GM18507 (cell line): ENCODE measurements around the gene BMP8B.

Experiments
- DNase-seq: peaks from one replicate; pipeline ENCODE4 v3.0.0; 2011; ENCODE audit warnings: low read depth; ENCODE audit not compliant: insufficient read length; ENCODE audit errors: extremely low spot score
- FAIRE-seq: peaks from 2 replicates; lab custom pipeline; 2011; peaks lifted over from hg19 to GRCh38; lab: Jason Lieb, UNC

Gene BMP8B

DNA sequence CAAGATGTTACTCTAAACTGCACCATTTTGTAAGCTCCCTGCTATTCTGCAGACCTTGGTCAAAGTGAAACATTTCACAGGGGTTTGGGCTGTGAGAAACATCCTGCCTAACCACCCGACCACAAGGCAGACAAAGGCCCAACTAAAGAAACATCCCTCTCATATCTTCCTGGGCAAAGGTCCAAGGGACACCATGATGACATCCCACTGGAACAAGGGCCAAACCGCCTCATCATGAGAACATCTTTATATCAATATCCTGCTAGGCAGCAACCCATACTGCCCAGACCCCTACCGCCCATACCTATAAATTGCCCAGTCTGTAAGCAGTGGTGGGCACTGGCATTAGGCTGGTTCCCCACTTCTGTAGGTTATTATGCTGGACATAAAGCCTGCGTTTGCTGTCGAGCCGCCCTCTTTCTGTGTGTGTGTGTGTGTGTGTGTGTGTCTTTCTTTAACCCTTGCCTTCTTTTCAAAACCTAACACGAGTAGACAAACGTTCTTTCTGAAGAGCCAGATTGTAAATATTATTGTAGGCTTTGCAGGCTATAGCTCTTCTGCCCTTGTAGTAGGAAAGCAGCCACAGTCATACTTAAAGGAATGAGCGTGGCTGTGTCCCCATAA lies 51.0 kb downstream of the BMP8B start:
- DNase-seq (no peak), FAIRE-seq (peak; percentile 15)

DNA sequence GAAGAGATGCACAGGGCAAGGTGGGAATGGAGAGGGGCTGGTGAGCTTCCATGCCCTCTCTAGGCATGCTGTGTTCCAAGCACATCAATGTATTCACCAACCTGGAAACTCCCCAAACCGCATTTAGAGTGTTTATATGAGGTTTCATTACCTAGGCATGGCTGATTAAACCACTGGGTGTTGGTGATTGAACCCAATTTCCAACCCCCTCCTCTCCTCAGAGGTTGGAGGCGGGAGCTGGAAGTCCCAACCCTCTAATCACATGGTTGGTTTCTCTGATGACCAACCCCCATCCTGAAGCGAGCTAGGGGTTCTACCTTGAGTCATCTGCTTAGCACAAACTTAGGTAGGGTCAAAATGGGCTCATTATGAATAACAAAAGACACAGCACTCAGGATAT lies 52.9 kb downstream of the BMP8B start:
- DNase-seq (no peak), FAIRE-seq (no peak)

DNA sequence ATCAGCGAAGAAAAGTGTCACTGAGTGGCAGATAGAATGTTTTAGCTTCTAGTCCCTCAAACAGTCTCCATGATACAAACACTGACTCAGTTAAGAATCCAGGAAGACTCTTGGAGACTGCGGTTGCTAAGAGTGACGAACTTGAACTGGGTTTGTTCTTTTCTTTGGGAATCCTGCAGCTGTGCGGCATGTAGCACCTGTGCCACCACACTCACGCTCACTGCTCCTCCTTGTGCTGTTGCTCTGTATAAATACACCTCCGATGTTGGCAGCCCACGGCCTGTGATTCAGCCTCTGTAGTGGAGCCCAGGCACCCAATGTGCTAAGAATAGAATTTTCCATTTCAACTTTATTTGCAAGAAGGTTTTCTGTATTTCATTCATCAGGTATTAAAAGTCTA lies 55.5 kb downstream of the BMP8B start:
- no peak for FAIRE-seq
- DNase-seq = no peak

DNA sequence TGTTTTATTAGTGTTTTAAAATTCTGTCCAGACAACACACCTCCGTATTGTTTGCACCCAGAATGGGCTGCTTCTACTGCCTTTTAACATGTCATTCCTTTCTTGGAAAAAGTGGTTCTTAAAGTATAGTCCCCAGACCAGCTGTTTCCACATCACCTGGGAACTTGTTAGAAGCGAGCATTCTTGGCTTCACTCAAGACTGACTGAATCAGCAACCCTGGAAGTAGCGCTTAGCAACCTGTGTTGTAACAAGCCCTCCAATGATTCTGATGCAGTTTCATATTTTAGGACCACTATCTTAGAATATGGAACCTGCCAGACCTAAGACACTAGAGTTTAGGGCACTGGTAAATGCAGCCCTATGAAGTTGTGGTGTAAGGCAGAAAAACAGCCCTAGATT lies 55.9 kb downstream of the BMP8B start:
- DNase-seq = no peak
- no peak for FAIRE-seq

DNA sequence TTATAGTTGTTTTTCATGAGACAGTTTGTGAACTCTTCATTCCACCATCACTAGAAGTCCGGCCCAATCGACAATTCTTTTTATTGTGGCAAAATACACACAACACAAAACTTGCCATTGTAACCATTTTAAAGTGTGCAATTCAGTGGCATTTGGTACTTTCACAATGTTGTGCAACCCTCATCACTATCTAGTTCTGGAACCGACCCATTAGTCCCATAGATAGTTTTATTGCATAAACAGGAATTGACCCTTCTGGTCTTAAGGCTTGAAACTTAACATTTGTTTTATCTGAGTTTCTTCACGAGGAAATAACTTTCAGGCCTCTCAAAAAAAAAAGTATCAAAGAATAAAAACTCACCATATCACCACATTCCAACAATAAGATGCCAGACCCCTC lies 58.8 kb downstream of the BMP8B start:
- FAIRE-seq = no peak
- DNase-seq = no peak

DNA sequence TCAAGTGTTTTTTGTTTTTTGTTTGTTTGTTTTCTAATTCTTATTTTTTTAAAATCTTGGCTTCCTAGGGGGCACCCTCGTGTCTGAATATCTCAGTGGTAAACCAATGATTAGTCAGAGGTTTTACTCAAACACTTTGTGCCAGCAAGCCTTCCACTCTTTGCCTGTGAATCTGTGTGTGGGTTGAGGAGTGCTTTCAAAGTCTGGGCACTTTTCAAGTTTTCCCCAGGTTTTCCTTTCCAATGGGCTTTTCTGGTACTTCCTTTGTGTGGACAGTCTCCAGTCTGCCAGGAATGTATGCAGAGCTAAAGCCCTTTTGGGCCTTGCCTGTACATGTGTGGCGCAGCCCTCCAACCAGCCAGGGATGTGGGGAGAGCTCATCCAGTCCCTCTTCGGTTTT lies 59.6 kb downstream of the BMP8B start:
- FAIRE-seq (no peak), DNase-seq (no peak)

DNA sequence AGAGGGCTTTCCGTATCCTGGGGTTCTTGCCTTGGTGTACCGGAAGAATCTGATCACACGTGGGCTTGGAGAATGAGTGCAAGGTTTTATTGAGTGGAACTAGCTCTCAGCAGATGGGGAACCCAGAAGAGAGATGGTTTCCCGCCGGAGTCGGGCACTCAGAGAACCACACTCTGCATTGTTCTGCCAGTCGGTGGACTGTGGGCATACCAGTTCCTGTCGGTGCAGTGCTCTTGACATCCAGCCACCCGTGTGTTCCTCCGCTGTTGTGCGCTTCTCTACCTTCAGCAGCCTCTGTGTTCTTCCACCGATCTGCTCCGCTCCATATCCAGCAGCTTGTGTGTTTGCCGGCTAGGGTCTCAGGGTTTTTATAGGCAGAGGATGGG lies 60.7 kb downstream of the BMP8B start:
- DNase-seq (no peak), FAIRE-seq (no peak)

DNA sequence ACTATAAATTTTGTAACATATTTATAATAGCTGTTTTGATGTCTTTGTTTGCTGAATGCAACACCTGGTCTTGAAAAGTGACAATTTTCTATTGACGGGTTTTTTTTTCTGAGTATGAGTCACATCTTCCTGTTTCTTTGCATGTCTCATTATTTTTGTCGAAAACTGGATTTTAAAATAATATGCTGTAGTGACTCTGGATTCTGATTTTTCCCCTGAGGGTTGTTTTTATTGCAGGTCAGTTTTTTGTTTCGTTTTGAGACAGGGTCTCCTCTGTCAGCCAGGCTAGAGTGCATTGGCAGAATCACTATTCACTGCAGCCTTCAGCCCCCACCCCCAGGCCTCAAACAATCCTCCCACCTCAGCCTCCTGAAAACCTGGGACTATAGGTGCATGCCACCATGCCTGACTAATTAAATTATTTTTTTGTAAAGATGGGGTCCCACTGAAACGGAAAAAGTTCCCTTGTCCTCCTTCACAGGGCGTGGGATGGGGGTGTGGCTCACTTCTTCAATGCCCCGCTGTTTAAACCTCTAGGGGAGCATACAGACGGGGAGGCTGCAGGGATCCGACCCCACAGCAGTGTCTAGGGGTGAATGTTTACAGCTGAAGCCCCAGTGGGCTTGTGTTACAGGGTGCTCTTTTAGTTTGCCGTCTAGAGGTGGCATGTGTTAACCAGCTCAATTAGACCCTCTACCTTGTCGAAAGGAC lies 61.3 kb downstream of the BMP8B start:
- peak; percentile 58 for FAIRE-seq
- no peak for DNase-seq

DNA sequence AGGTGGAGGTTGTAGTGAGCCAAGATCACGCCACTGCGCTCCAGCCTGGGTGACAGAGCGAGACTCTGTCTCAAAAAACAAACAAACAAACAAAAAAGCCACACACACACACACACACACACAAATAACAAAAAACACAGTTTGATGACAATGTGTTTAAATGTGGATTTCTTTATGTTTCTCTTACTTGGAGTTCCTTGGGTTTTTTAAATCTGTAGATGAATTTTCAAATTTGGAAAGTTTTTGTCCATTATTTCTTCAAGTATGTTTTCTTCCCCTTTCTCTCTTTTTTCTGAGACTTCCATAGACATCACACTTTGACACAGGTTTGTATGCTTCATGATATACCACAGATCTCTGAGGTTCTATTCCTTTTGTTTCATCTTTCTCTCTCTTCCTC lies 62.1 kb downstream of the BMP8B start:
- no peak for DNase-seq
- FAIRE-seq = no peak

DNA sequence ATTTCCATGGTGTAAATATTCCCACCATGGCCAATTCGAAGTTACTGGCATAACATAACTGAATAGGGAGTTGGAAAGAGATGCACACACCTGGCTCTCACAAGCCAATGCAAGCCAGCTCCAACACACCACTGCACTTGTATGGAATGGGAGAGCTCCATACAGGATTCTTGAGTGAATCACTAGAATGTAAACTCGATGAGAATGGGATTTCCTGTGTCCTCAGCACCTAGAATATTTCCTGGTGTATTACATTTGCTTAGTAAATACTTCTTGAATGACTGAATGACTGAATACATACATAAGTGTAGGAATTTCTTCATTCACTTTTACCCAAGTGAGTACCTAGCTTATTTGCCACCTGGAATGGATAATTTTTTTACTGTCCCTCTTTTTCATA lies 66.2 kb downstream of the BMP8B start:
- no peak for DNase-seq
- FAIRE-seq = no peak

DNA sequence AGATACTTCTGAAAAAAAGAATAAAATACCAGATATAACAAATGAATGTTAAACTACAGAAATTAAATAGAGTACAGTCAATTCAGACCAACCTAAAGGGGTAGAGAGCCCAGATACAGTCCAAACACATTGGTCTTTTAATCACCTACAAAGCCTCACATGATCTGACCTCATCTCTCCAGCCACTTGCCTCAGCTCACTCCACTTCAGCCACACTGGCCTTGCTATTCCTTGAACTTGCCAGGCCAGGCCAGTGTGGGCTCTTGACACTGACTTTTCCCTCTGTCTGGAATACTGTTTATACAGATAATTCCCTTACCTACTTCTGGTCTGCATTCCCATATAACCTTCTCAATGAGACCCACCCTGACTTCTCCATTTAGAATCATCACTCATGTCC lies 67.0 kb downstream of the BMP8B start:
- FAIRE-seq (no peak), DNase-seq (no peak)

DNA sequence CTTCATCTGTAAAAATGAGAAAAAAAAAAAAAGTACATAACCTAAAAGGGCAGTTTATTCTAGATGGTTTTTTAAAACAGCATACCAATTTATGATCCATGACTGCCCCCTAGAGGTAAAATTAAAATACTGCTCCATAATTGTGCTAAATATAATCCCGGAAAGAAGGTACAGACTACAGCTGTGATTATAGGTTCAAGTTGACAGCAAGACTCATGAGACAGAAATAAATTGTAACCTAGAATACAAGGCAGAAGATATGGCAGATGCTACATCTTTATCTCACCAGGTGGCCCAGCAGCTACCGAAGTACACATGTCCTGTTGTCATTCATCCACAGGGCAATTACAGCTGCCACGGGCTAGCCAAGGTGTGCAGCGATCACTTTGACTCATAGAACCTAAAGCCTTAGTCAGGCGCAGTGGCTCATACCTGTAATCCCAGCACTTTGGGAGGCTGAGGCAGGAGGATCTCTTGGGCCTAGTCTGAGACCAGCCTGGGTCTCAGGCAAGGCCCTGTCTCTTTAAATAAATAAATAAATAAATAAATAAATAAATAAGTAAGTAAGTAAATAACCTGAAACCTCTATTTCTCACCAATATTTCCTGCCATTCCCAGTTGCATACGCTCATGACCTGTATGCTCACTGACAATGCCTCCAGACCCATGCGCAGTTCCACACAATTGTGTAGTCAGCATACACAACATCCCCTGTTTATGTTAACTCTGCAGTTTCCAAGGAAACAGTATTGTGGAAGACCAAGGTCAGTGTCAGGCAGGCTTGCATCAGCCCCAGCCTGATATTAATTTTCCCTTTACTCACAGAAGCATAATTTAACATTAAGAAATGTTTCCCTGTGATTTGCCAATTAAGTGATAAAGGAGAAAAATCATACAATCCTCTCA lies 68.3 kb downstream of the BMP8B start:
- peak; percentile 82 for FAIRE-seq

DNA sequence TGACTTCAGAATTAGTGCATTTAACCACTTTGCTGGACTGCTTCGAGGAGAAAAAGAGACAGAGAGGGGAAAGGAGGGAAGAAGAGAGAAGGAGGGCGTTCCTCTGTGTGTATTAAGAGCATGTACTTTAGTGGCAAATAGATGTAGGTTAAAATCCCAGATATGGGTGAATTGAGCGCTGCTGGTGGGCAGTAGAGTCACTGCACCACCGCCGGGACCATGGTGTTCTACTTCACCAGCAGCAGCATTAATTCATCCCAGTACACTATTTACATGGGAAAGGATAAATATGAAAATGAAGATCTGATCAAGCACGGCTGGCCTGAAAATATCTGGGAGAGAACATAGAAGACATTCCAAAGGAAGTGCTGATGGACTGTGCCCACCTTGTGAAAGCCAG lies 70.9 kb downstream of the BMP8B start:
- FAIRE-seq (no peak), DNase-seq (no peak)

More for the DNA sequence above, 68.3 kb downstream of the BMP8B start:
- DNase-seq = no peak

DNA sequence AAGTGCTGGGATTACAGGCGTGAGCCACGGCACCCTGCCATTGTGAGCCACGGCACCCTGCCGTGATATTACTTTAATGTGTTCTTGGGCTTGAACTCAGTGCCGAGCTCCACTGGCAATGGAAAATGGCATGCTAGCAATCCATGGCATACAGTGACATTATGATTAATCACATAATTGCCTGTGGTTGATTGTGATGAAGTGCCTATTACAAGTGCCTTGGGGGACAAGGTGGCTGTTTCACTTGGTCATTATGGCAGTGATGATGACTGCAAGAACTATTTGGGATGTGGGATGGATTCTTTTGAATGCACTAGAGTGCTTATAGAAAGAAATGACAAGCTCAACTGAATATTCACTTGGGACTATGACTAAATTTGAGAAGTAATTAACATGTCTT lies 75.1 kb downstream of the BMP8B start:
- no peak for FAIRE-seq
- DNase-seq = no peak

DNA sequence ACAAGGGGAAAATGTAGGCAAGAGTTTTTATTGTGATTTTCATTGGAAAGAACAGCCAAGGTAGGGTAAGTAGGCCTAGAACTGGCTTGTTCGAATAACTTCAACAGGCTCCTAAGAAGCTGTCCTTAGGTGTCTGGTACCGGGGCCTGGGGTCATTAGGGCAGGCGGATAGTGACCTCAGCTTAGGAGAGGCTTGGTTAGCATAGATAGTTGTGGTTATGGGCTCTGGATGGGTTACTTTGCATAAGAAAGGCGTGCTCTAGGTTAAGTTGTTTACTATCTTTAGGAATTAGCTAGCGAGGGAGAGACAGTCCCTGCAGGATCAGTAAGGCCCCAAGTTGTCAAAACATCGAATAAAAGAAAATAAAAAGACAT lies 76.7 kb downstream of the BMP8B start:
- no peak for DNase-seq
- FAIRE-seq = no peak

DNA sequence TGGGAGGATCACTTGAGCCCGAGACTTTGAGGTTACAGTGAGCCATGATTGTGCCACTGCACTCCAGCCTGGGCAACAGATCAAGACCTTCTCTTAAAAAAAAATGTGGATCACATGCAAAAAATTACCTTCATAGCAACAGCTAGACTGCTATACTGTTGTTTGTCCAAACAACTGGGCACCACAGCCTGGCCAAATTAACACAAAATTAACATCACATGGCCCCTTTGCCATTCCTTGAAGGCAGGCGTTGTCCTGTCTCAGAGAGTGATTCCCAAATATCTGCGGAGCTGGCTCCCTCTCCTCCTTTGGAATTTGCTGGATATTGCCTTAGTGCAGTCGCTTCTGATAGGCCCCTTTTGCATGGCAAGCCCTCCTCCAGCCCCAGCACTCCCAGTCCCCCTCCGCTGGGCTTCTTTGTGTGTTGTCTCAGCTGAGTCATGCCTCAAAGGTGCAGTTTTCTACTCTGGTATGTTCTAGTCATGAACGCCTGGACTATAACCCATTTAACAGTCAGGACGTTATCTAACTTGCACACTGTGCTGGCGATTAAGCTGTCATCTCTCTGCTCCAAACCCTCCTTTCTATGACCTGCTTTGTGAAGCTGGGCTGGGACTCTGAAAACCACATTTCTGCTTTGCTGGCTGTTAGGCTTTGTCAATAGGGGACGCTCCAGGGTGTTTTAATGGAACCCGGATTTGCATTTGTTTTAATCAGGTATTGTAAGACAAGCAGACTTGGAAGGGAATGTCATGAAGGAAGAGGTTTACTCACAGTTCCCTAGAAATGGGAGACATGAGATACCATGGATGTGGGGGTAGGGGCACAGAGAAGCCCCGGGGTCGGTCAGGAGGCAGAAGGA lies 77.3 kb downstream of the BMP8B start:
- no peak for FAIRE-seq
- no peak for DNase-seq

DNA sequence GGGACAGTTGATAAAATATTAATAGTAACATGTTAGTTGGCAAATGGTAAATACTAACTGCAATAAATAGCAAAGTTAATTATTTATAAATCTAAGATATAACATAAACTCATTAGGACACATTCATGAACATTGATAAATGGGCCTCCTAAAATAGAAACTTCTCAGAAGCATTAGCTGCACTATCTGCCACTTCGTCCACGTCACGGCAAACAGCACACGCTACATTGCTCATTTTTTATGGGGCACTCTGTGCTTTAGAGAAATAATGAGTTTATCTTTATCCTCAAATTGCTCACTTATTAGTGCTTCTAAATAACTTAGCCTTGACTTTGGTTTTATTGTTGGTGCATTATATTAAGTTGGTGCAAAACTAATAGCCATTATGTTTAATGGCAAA lies 81.2 kb downstream of the BMP8B start:
- FAIRE-seq = no peak

More for the DNA sequence above, 81.2 kb downstream of the BMP8B start:
- no peak for DNase-seq
